HT1080 (cell line): ENCODE measurements around the gene PLCG1. TPM values are rescaled to one million over a fixed set of nuclear protein-coding genes. Genes with fewer than 3 reads are reported as not detected.

Experiments used
- DNase-seq: peaks from one replicate; pipeline ENCODE4 v3.0.0-alpha.2; 2015; ENCODE audit warnings: low read depth
- total RNA-seq: library from RNA; depleted of rRNA; stranded (reverse); fragments of >200 nt; shearing (Covaris generic); gene quantifications from 2 replicates; pipeline ENCODE4 v1.2.3, GENCODE V29; 2014

PLCG1 gene
- total RNA-seq, 1 experiment from 2014 or later = 72.1 TPM

GRCh38 chr20:41166201-41167117 lies 29.1 kb downstream of the PLCG1 start:
- DNase-seq = no peak

GRCh38 chr20:41167118-41167470 lies 29.8 kb downstream of the PLCG1 start:
- DNase-seq = no peak

- no peak for DNase-seq
Observed at GRCh38 chr20:41167481-41168253, 30.3 kb downstream of the PLCG1 start.

- no peak for DNase-seq
Observed at GRCh38 chr20:41168281-41169161, 31.2 kb downstream of the PLCG1 start.

GRCh38 chr20:41169162-41169690 lies 31.9 kb downstream of the PLCG1 start:
- no peak for DNase-seq

- peak; percentile 84 for DNase-seq
Observed at GRCh38 chr20:41169791-41170351, 32.5 kb downstream of the PLCG1 start.

GRCh38 chr20:41170386-41171105 lies 33.2 kb downstream of the PLCG1 start:
- no peak for DNase-seq

- no peak for DNase-seq
Observed at GRCh38 chr20:41171736-41172295, 34.5 kb downstream of the PLCG1 start.

- no peak for DNase-seq
Observed at GRCh38 chr20:41172296-41173140, 35.2 kb downstream of the PLCG1 start.

GRCh38 chr20:41173161-41173721 lies 35.9 kb downstream of the PLCG1 start:
- peak; percentile 67 for DNase-seq

GRCh38 chr20:41173791-41174341 lies 36.5 kb downstream of the PLCG1 start:
- no peak for DNase-seq

GRCh38 chr20:41174373-41174772 lies 37.0 kb downstream of the PLCG1 start:
- DNase-seq = no peak

- peak; percentile 15 for DNase-seq
Observed at GRCh38 chr20:41174782-41175181, 37.4 kb downstream of the PLCG1 start.

GRCh38 chr20:41175201-41175651 lies 37.9 kb downstream of the PLCG1 start:
- no peak for DNase-seq

GRCh38 chr20:41175727-41176330 lies 38.5 kb downstream of the PLCG1 start:
- DNase-seq = no peak

GRCh38 chr20:41176711-41177552 lies 39.6 kb downstream of the PLCG1 start:
- DNase-seq = no peak

GRCh38 chr20:41177636-41178035 lies 40.3 kb downstream of the PLCG1 start:
- peak; percentile 91 for DNase-seq
